Activated gamma-delta T cell treated with Interleukin-2 at 50 U/mL for 16 hours (primary cell): ENCODE data around the gene EDEM3.
"Not testable (repeated sequence)": the region's sequence is repeated elsewhere in the genome, so short reads cannot be mapped to it uniquely, and the experiment has no call there.

ENCODE experiments used
- DNase-seq: peaks from one replicate; pipeline ENCODE4 v3.0.0-alpha.2; 2020

Gene EDEM3

DNA sequence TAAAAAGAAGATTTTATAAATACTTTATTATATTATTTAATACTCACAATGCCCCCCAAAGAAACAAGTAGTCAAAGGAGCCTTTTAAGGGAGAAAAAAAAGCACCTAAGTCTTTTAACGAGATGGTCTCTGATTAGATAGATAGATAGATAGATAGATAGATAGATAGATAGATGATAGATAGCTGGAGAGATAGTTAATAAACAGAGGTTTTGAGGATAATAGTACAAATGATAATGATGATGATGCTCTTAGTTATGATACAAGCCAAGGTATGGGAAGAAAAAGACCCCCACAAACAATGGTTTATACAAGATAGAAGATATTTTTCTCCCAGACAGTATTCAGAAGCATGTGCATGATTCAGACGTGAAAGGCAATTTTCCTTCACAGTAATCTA, 14.6 kb upstream of the EDEM3 start:
- no peak for DNase-seq

DNA sequence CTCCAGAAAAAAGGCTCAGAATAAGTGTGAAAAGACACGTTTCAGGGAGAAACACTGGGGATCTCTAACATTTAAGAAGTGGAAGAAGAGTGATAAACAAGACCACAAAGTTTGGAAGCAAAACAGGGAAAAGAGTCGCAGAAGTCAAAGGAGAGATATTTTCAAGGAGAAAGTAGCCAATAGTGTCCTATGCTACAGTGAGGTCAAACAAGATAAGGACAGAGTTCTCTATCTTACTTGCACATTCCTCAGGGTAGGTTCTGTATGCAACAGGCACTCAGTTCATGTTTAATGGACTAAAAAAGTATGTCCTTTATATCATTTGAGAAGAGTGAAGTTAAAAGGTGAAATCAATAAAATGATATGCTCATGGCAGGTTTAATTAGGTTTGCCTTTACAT, 13.8 kb upstream of the EDEM3 start:
- DNase-seq = no peak

- DNase-seq = no peak
These were observed 12.9 kb upstream of the EDEM3 start for GRCh38 chr1:184767591-184767990.

DNA sequence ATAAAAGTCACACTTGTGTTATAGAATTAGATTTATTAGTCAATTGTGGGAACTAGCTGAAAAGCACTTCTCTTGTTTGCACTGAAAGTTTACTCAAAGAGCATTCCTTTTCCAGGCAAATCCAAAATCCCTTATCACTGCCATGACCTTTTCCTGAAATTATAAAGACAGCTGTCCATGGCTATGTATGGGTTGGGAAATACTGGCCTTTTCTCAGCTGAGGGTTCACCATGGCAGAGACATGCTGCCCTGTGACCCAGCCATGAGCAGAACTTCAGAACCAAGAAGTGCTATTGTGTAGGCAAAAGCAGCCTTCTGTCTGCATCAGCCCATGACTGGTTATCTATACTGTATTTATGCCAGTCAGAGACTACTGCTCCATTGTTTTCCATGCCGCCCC, 9.8 kb upstream of the EDEM3 start:
- no peak for DNase-seq

GRCh38 chr1:184763520-184763919, 8.9 kb upstream of the EDEM3 start:
- DNase-seq = not testable (repeated sequence)

- no peak for DNase-seq
These were observed 7.4 kb upstream of the EDEM3 start for GRCh38 chr1:184761969-184762485.

DNA sequence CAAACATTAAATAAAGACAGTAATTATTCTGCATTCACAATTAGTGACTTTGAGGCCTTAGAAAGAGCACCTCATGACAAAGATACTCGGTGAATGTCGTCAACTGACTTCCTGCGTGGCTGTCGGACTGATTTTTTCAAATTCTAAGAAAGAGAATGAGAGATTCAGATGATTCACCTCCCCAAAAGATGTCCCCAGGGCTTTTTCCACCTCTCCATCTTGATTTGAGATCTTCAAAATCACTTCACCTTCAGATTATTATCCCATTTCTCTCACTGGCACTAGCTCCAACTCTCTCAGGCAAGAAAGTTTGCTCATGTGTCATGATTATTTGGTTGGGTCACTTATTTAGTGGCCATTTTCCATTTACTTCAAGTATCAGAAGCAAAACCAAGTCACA, 5.0 kb upstream of the EDEM3 start:
- DNase-seq = no peak

DNA sequence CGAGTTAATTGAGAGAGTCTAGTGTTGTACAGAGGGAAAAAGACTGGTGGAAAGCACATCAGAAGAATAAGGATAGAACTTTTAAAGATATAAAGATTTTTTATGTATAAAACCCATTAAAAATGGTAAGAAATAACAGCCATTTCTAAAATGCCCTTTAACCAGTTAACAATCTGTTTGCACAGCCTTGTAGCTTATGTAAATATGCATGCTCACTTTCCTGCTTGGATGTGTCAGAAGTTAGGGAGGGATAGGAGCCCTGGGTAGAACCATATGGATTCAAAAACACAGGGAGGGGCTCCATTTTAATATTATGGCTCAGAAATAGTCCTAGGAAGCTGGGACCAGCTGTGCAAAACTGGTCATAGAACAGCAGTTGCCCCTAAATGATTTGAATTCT, 4.5 kb upstream of the EDEM3 start:
- no peak for DNase-seq

GRCh38 chr1:184757891-184758290, 3.2 kb upstream of the EDEM3 start:
- no peak for DNase-seq

- no peak for DNase-seq
These were observed 2.7 kb upstream of the EDEM3 start for GRCh38 chr1:184757406-184757805.

DNA sequence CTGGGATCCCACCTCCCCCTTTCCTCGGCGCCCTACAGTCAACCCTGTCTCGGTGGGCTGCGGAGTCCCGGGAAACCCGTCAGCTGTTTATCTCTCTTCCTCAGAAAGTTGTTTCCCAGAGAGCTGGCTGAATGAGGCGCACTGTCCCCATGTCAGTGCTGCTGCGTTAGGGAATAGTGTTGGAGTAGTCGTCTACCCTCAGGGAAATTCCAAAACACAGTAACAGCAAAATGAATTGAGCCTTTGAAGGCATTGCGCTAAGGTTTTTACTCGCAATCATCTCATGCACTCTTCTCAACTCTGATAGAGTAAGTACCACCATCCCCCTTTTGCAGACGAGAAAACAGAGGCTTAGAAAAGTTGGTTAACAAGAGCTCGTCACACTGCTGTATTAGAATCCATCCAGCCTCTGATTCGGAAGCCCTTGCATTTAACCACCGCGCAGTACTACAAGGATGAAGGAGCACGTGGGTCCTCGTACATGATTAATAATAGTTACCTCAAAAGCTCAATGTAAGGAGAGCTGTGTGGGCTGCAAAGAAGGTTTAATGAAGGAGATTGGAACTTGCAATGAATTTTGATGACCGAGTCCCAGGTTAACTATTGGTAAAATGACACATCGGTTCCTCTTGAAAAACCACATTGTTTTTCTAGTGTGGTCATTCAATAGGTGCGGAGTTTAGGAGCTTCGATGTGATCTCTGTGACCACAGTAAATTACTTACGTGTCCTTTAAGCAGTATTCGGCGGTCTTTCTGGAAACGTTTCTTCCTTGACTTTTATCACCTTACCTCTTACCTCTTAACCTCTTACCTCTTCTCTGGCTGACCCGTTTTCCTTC, 788 bp upstream of the EDEM3 start:
- DNase-seq = no peak

GRCh38 chr1:184753608-184754475, 816 bp downstream of the EDEM3 start:
- DNase-seq = peak; percentile 41

DNA sequence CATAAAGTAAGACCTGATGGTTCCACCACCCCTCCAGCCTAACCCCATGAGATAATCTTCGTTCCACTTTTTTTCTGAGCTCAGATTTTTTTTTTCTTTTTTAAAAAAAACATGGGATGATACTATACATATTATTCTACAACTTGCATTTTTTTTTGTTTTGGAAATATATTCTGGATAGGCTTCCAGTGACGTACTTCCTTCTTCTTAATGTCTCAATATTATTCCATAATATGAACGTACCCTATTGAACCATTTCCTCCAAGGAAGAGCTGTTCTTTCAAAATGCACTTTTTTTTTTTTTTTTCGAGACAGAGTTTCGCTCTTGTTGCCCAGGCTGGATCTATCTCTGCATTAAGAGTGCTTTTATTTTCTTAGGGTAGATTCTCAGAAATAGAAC, 1.5 kb downstream of the EDEM3 start:
- no peak for DNase-seq

DNA sequence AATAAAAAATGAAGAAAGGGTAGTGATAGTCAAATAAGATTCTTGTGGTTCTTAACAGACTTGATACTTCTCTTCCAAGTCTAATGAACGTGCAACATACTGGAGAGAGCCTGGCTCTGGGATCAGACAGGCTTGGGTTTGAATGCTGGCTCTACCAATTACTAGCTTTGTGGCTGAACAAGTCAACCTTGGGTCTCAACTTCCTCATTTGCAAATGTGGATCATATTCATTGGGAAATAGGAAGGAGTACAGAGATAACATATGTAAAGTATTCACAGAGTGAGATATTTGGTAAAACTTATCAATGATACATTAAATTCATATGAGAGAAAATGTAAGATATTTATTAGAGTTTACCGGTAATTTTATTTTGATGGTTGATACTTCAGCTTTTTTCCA, 2.0 kb downstream of the EDEM3 start:
- no peak for DNase-seq

DNA sequence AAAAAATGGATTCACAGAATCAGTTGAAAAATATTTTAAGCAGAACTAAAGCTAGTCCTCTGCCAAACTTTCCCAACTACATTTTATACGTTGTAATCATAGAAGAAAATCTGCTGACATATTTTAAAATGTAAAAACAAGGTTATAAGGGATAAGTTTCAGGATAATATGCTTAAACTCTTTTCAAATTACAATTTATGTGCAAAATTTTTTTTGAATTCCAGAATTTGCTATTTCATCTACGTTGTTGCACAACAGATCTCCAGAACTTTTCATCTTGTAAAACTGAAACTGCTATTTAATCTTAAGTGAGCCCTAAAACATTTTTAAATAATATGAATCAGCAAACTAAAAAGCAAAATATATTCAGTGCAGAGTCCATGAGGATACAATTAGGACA, 5.9 kb downstream of the EDEM3 start:
- DNase-seq = no peak

DNA sequence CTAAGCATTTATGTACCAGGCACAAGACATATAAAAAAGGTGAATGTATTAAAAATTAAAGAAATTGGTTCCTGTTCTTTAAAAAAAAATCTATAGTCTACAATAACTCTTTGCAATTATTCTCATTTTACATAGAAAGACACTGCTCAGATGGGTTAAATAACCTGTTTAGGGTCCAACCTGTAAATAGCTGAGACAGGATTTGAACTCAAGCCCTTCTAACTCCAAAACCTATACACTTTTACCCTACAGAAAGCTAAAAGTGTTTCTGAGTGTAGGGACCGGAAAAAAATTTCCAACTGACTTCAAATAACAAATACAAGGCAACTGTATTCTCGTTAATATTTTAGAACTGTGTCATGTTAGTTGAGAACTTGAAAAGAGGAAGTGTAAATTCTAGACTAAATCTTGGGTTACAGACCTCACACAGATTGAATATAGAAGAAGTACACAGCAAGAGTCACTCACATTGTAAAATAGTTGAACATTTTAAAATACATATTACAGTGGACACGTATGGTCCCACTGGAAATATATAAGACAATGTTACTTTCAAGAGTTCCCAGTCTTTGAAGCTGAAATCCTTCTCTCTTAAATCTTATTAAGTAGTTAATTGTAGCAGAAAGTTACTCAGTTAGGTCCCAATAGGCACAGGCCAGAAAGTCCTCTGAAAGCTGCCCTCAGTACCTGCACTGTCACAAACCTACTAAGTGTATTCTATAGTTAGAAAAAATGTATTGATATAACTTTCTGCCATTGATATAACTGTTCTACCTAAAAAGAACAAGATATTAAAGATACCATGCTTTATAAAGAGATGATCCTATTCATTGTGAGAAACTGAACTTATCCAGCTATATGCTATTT, 7.3 kb downstream of the EDEM3 start:
- DNase-seq = no peak

DNA sequence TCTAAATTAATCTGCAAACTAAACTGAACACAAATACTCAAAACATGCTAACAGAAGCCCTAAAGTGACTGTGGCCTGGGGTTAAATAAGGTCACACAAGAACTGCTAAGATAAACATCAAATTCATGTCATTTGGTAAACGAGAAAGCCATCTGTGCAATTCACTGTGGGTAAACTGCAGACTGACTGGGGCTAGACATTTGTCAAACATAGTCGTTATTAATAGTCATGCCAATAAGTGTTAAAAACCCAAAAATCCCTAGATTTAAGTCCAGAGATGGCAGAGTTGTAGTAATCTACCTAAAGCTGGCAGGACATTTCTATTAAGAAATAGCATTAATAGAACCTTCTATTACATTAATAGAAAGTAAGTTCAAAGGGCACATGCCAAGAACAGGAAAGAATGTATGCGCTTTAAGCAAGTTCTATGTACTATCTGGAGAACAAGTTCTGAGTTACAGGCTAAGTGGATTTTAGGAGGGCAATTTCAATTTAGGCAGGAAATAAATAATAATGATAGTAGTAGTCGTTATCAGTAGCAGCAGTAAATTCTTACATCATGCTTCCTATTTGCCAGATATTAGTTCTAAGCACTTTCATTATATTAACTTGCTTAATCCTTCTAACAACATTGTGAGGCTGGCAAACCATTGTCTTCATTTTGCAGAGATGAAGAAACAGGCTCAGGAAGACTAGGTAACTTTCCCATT, 8.6 kb downstream of the EDEM3 start:
- DNase-seq = no peak

- DNase-seq = no peak
These were observed 9.5 kb downstream of the EDEM3 start for GRCh38 chr1:184745110-184745509.

GRCh38 chr1:184743062-184743756, 11.4 kb downstream of the EDEM3 start:
- DNase-seq = no peak

GRCh38 chr1:184740344-184740743, 14.3 kb downstream of the EDEM3 start:
- DNase-seq = no peak

DNA sequence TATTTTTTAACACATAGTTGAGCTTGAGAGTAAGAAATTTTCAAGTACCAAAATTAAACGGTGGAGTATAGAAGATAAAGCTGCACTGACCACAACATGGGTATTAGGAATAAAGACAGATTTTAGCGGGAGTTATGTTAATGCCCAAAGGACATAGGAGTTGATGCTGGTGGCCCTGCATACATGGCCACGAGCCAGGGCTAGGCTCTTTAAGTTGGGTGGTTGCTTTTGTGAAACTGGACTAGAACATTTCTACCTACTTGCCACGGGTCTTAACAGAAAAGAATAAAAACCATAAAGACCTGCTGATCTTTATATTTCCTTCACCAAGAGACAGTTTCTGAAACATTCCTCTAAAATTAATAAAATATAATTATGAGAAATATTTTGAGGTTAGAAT, 14.9 kb downstream of the EDEM3 start:
- no peak for DNase-seq

DNA sequence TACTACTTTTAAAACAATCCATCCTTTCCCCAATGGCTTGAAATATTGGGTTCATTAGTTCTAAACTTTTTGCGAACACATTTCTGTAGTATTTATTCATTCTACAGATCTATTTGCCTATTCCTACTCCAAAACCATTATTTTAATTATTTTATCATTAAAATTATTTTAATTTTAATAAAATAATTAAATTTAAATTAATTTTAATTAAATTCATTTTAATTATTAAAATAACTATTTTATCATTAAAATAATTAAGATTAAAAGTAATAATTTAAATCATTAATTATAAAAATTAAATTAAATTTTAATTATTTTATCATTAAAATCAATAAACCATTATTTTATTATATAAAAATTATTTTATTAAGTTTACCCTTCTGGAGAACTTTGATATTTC, 15.6 kb downstream of the EDEM3 start:
- no peak for DNase-seq
